Heart left ventricle (tissue), 13 donors: Measurements from ENCODE around the gene NEUROG1.

Experiments used
- POLR2A ChIP-seq, 2 donors: fragments of 450-650 bp; IDR thresholded peaks; one replicate each; pipeline ENCODE4 v1.6.1; 2017; ENCODE audit warnings: antibody characterized with exemption in 2 of 2, mild to moderate bottlenecking in 2 of 2, moderate library complexity in 2 of 2
- TF ChIP-seq, protein P1 (sequence below), 12 donors: fragments of 200-600 bp; sonication (generic) in 4 of 12; IDR thresholded peaks; one replicate each; pipeline versions ENCODE4 v1.5.0 to v1.8.0; 2018 to 2022; ENCODE audit warnings: antibody characterized with exemption in 12 of 12, mild to moderate bottlenecking in 5 of 12
- donor health status: ischemic (EF 13 %, LVEDD 7.1; RV severe dilation, severe dysfunction).
- donor health status: DM: no; HTN: yes; CAD: no.
- donor health status: DM: no; HTN: no; CAD: no.
- donor health status: ischemic (EF 25% LVEDD 6.9; RV normal size, moderate dysfunction).
- donor health status: ischemic (EF 25% LVEDD 5.7; RV mildly dilated, moderate dysfunction).
- donor health status: ischemic (EF 35%, LVEDD 5.7; RV mildly dilated, moderate dysfunction).
- donor health status: nonischemic (EF 11% LVEDD 7.7; RV severe dilation, severe dysfunction).
- donor health status: DM: yes; HTN: yes; CAD: no.
- donor health status: PGD.
- donor health status: ischemic (EF 29% LVEDD 5.4; RV normal size, mild dysfunction).
- donor health status: nonischemic (EF 23%, LVEDD 6.1; RV moderate dilation, normal function).

DNA sequence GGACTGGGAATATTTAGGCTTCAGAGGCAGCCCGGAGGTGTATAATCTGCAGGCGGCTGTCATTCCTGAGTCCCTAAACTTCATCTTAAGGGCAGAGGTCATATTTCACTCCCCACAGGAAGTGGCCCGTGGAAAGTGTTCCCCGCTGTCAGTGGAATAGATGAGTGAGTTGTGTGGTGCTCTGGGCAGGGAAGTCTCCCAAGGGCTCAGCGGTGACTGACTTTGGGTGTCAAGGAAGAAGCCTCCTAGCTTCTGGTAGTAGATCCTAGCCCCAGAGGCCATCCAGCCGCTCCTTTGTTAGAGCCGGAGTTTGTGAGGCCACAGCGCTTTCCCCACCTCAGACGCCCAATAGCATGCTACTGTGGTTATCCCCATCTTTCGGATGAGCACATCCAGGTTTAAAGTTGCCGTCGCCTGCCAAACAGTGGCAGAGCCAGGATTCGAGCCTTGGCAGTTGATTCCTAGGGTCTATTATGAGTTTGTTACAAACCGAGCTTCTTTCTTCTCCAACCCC is 44.7 kb downstream of the NEUROG1 start:
- TF ChIP-seq POLR2A (IDR thresholded peaks at IDR 0.05): no peak
- TF ChIP-seq, protein P1, sequence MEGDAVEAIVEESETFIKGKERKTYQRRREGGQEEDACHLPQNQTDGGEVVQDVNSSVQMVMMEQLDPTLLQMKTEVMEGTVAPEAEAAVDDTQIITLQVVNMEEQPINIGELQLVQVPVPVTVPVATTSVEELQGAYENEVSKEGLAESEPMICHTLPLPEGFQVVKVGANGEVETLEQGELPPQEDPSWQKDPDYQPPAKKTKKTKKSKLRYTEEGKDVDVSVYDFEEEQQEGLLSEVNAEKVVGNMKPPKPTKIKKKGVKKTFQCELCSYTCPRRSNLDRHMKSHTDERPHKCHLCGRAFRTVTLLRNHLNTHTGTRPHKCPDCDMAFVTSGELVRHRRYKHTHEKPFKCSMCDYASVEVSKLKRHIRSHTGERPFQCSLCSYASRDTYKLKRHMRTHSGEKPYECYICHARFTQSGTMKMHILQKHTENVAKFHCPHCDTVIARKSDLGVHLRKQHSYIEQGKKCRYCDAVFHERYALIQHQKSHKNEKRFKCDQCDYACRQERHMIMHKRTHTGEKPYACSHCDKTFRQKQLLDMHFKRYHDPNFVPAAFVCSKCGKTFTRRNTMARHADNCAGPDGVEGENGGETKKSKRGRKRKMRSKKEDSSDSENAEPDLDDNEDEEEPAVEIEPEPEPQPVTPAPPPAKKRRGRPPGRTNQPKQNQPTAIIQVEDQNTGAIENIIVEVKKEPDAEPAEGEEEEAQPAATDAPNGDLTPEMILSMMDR (IDR thresholded peaks at IDR 0.05): no peak
